T-helper 17 cell (primary cell): ENCODE results near the gene FANCC. TPM values are rescaled to one million over a fixed set of nuclear protein-coding genes. Genes with fewer than 3 reads are reported as not detected.

Experiments
- ATAC-seq: fragments of 150-1000 bp; cut with Tn5 transposase; 2 replicates; pipeline ENCODE4 v1.10.0; 2021; ENCODE audit warnings: mild to moderate bottlenecking, moderate library complexity
- DNase-seq, 3 donors: peaks; one replicate each; pipeline versions ENCODE4 v3.0.0 to v3.0.0-alpha.2; 2020 to 2021
- H3K9me3 ChIP-seq: one replicate; pipeline ENCODE4 v1.7.0; 2013; ENCODE audit warnings: low read length, mild to moderate bottlenecking; ENCODE audit not compliant: control insufficient read depth, poor library complexity, severe bottlenecking
- H3K27ac Mint-ChIP-seq: one replicate; pipeline ENCODE4 v1.8.0; 2022; ENCODE audit warnings: mild to moderate bottlenecking, moderate library complexity, mixed read lengths
- H3K27me3 Mint-ChIP-seq: one replicate; pipeline ENCODE4 v1.8.0; 2022; ENCODE audit warnings: mixed read lengths
- H3K36me3 Mint-ChIP-seq: one replicate; pipeline ENCODE4 v1.8.0; 2022; ENCODE audit warnings: low read depth, mixed read lengths
- H3K4me1 Mint-ChIP-seq: one replicate; pipeline ENCODE4 v1.8.0; 2022; ENCODE audit warnings: mild to moderate bottlenecking, mixed read lengths
- H3K4me3 Mint-ChIP-seq: one replicate; pipeline ENCODE4 v1.8.0; 2022; ENCODE audit warnings: mild to moderate bottlenecking, moderate library complexity, mixed read lengths
- total RNA-seq, 4 donors: library from RNA in 2 of 4; stranded (reverse) in 2 of 4; gene quantifications; one replicate each; pipeline ENCODE4 v1.2.3 and lab custom pipeline; 2022 to 2026

Gene FANCC
- total RNA-seq, 2 donors from 2014 or later = 3.7 to 3.9 TPM

- Mint-ChIP-seq H3K27ac (no peak overlapping the region), H3K27me3 (no peaks in the 10 kb centered on the region), H3K36me3 (no peaks in the 10 kb centered on the region), H3K4me3 (no peak overlapping the region), H3K4me1 (peaks cover 10% of the 10 kb centered on the region)
- ATAC-seq (no peak), DNase-seq (no peak)
- H3K9me3 ChIP-seq = no peaks in the 10 kb centered on the region
These were observed 223.9 kb downstream of the FANCC start for GRCh38 chr9:95093586-95093985.

- ATAC-seq (no peak), DNase-seq (no peak)
- no peaks in the 10 kb centered on the region for H3K9me3 ChIP-seq
- H3K4me3 Mint-ChIP-seq = peak overlapping the region; percentile 41
- H3K27me3 Mint-ChIP-seq = no peaks in the 10 kb centered on the region
- H3K36me3 Mint-ChIP-seq = no peaks in the 10 kb centered on the region
- peaks cover 10% of the 10 kb centered on the region for H3K4me1 Mint-ChIP-seq
- no peak overlapping the region for H3K27ac Mint-ChIP-seq
These were observed 225.0 kb downstream of the FANCC start for GRCh38 chr9:95092262-95093072.

DNA sequence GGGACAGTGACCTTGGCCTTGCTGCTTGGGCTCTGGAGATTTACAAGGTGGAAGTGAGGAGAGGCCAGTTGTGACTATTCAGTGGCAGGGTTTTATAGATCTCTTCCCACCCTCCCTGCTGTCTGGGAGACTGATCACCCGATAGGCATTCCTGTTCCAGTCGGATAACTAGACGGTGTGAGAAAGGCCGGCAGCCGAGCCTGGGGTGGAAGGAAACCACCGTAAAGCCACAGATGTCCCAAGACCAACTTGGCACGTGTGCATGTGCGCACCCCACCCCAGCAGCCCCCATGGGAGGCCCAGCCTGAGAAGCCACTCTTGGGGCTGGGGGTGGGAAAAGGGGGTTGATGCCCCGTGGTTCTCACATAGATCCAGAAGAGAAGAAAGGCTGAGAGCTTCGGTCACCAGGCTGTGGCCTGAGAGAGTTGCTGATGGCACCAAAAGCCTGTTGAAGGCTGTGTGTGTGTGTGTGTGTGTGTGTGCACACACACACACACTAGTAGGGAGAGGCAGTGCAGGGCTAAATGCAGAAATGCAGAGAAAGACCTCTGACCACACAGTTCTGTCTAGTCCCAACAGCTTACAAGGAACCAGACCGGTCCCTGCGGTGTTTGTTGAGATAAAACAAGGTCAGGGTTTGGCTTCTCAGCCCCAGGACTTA, 225.8 kb downstream of the FANCC start:
- ATAC-seq = no peak
- Mint-ChIP-seq H3K27me3 (no peaks in the 10 kb centered on the region), H3K4me1 (peaks cover 10% of the 10 kb centered on the region), H3K36me3 (no peaks in the 10 kb centered on the region), H3K27ac (no peak overlapping the region), H3K4me3 (no peak overlapping the region)
- no peaks in the 10 kb centered on the region for H3K9me3 ChIP-seq
- no peak for DNase-seq

- Mint-ChIP-seq H3K4me1 (peaks cover 10% of the 10 kb centered on the region), H3K36me3 (no peaks in the 10 kb centered on the region), H3K4me3 (no peak overlapping the region), H3K27me3 (no peaks in the 10 kb centered on the region), H3K27ac (no peak overlapping the region)
- no peaks in the 10 kb centered on the region for H3K9me3 ChIP-seq
- DNase-seq (no peak), ATAC-seq (no peak)
These were observed 226.5 kb downstream of the FANCC start for GRCh38 chr9:95090871-95091577.

DNA sequence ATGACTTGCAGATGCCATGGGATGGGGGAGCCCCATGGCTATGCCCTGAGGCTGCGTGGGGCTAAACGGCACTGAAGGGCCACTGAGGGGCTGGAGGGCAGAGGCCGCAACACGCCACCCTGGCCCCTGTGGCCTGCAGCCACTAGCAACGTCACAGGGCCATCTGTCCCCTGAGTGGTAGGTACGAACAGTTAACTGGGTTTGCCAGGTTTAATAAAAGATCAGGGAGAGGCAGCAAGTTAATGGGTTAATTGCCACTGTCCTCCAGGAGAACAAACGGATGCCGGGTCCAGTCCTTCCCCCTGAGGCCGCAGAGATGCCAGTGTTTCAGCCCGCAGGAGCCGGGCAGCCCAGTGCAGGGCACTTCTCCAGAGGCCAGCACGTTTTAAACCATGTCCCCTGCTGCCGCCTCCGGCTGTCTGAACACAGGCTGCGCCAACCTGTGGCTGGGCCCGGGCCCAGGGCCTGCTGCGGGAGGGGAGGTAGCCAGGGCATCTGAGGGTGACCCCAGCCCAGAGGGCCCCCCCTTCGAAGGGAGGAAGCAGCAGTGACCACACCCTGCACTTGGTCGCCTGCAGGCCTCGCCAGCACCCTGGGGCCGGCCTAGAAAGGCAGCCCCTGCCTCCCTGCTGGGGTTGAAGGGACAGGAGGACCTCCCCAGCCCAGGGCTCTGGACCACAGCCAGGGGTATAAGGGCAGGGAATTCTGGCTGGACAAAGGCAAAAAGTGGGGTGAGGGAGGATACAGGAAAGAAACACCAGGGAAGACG, 227.3 kb downstream of the FANCC start:
- Mint-ChIP-seq H3K4me1 (peaks cover 10% of the 10 kb centered on the region), H3K27me3 (no peaks in the 10 kb centered on the region)

DNA sequence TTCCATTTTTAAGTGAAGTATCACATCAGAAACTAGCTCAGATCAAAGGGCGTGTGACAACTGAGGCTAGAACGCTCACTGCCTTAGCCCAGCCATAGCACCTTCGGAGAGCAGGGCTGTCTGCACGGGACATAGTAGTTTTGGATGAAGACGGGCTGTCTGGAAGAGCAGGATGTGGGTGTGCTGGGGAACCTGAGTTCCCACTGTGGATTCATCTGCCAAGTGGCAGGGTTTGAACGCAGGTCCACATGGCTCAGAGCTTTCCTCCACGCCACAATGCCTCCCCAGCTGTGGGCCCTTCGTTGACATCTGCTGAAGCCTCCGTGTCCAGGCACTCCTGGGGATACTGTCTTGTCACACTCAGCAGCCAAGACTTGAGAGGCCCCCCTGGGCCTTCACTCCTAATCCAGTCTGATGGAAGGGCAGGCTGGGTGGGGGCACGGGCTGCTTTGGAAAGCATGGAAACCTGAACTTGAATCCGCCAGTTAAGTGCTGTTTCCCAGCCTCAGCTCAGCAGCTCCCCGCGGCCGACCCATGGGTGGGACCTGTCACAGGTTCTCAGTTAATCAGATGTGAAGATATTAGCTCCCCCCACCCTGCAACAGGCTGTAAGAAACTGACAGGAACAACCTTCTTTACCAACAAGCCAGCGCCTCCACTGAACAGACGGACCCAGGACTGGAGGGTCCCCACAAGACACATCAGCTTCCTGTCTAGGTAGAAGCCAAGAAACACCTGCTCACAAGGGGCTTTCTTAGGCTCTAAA, 228.1 kb downstream of the FANCC start:
- ATAC-seq (no peak), DNase-seq (no peak)
- Mint-ChIP-seq H3K4me3 (no peak overlapping the region), H3K27me3 (no peaks in the 10 kb centered on the region), H3K27ac (no peak overlapping the region), H3K4me1 (peaks cover 10% of the 10 kb centered on the region), H3K36me3 (no peaks in the 10 kb centered on the region)
- no peaks in the 10 kb centered on the region for H3K9me3 ChIP-seq

More for the DNA sequence above, 227.3 kb downstream of the FANCC start:
- no peak overlapping the region for H3K4me3 Mint-ChIP-seq
- no peak for DNase-seq
- H3K36me3 Mint-ChIP-seq = no peaks in the 10 kb centered on the region
- no peaks in the 10 kb centered on the region for H3K9me3 ChIP-seq
- ATAC-seq = no peak
- H3K27ac Mint-ChIP-seq = no peak overlapping the region

DNA sequence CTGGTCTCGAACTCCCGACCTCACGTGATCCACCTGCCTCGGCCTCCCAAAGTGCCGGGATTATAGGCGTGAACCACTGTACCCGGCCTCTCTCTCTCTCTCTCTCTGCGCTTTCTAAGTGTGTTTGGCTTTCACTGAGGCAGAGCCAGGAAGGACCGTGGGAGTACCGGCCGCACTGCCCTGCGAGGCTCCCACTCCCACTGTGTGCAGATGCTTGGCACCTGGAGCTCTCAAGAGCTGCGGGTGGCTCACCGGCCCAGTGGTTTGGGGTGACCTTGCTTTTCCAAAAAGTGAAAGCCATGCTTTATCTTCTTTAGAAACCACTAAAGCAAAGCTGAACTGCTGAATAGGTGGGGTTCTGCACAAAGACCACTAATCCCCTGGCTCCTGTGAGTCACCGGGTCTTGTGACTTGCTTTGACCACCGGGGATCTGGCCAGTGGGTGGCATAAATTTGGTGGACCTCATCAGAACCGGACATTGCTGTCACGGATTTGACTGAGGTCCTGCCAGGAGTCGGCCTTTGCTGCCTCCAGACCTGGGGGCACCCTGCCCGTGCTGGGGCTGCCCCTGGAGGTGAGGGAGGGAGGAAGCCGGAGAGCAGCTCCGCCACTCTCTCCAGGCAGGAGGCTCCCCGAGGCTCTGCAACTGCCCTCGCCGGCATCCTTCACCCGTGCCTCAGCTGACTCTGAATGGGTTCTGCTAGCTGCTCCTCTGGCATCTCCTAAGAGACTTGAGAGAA, 228.9 kb downstream of the FANCC start:
- H3K9me3 ChIP-seq = no peaks in the 10 kb centered on the region
- H3K36me3 Mint-ChIP-seq = no peaks in the 10 kb centered on the region
- H3K27me3 Mint-ChIP-seq = no peaks in the 10 kb centered on the region
- peaks cover 10% of the 10 kb centered on the region for H3K4me1 Mint-ChIP-seq
- no peak overlapping the region for H3K27ac Mint-ChIP-seq
- H3K4me3 Mint-ChIP-seq = no peak overlapping the region
- DNase-seq (no peak), ATAC-seq (no peak)

GRCh38 chr9:95087659-95088242, 229.8 kb downstream of the FANCC start:
- H3K4me3 Mint-ChIP-seq = peak overlapping the region; percentile 8
- no peak for ATAC-seq

DNA sequence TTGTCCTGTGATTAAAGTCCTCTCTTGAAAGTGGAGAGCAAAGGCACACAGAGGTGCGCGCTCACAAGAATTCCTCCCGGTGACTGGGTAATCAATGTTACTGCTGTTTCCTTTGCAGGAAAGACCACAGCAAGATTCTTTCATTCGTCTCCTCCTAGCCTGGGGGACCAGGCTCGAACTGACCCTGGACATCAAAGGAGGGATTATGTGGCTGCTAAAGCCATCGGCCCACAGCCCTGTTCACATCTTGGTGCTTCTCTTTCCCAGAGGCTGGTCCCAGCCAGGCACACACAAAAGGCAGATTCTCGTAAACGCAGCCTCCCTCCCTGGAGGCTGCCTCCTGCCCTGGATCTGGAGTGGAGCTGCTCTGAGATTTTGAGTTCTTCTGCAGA, 230.9 kb downstream of the FANCC start:
- DNase-seq (no peak), ATAC-seq (no peak)
- H3K4me1 Mint-ChIP-seq = peaks cover 3% of the 10 kb centered on the region
- H3K4me3 Mint-ChIP-seq = no peak overlapping the region
- no peaks in the 10 kb centered on the region for H3K36me3 Mint-ChIP-seq
- no peaks in the 10 kb centered on the region for H3K9me3 ChIP-seq
- no peaks in the 10 kb centered on the region for H3K27me3 Mint-ChIP-seq
- no peak overlapping the region for H3K27ac Mint-ChIP-seq

More at GRCh38 chr9:95087659-95088242, 229.8 kb downstream of the FANCC start:
- H3K9me3 ChIP-seq = no peaks in the 10 kb centered on the region
- DNase-seq = no peak
- H3K36me3 Mint-ChIP-seq = no peaks in the 10 kb centered on the region
- H3K27me3 Mint-ChIP-seq = no peaks in the 10 kb centered on the region
- H3K4me1 Mint-ChIP-seq = peaks cover 7% of the 10 kb centered on the region
- peak overlapping the region; percentile 3 for H3K27ac Mint-ChIP-seq

DNA sequence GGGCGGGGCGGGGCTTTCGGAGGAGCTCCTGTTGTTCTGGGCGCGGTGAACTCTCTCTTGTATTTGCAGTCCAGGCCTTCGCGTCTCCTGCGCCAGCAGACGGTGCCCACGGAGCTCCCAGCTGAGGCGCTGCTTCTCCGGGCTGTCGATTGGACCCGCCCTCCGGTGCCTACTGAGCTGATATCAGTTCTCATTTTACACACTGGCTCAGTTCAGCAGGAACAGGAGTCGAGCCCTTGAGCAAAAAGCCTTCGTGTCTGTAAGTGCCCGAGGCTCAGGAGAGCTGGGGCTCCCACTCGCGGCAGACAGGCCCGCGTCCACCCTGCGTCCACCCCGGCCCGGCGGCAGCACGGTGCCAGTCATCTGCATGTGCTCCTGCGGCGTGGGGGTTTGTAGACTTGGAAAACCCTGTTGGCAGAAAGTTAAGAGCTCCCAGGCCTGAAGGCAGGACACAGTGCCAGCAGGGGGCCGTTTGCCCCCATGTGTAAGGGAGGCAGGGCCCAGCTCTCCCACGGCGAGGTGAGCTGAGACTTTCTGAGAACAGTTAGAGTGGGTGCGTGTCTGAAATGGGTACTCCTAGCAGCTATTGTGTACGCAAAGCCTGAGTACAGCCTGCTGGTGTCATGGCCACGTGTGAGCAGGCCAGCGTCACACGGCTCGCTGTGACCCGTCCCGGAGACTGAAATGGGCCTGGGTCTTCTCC, 231.5 kb downstream of the FANCC start:
- Mint-ChIP-seq H3K27ac (no peak overlapping the region), H3K4me3 (no peak overlapping the region), H3K36me3 (no peaks in the 10 kb centered on the region), H3K4me1 (no peaks in the 10 kb centered on the region), H3K27me3 (no peaks in the 10 kb centered on the region)
- ATAC-seq (no peak), DNase-seq (no peak)
- H3K9me3 ChIP-seq = no peaks in the 10 kb centered on the region

GRCh38 chr9:95085036-95085770, 232.3 kb downstream of the FANCC start:
- Mint-ChIP-seq H3K4me3 (no peak overlapping the region), H3K36me3 (no peaks in the 10 kb centered on the region), H3K27ac (no peak overlapping the region), H3K27me3 (no peaks in the 10 kb centered on the region), H3K4me1 (no peaks in the 10 kb centered on the region)
- DNase-seq = no peak
- H3K9me3 ChIP-seq = no peaks in the 10 kb centered on the region
- no peak for ATAC-seq
